HepG2 (cell line): Measurements from ENCODE around the gene TMEM135. TPM values are rescaled to one million over a fixed set of nuclear protein-coding genes. Genes with fewer than 3 reads are reported as not detected.
A peak's percentile ranks its signal among the peaks of the same experiment; 100 is the strongest.

Experiments
- HOXA3 ChIP-seq: sonication (generic); formaldehyde crosslinking; IDR thresholded peaks from 2 replicates; pipeline ENCODE4 v1.5.0; 2020; ENCODE audit warnings: missing genetic modification reagents
- MED1 ChIP-seq: sonication (generic); formaldehyde crosslinking; IDR thresholded peaks from 2 replicates; pipeline ENCODE4 v1.4.0; 2020; ENCODE audit warnings: missing genetic modification reagents
- NRL ChIP-seq: sonication (generic); formaldehyde crosslinking; IDR thresholded peaks from 2 replicates; pipeline ENCODE4 v1.5.0; 2020; ENCODE audit warnings: missing genetic modification reagents, mild to moderate bottlenecking, moderate library complexity, borderline replicate concordance
- RBFOX2 ChIP-seq: fragments of 200-400 bp; formaldehyde crosslinking; IDR thresholded peaks from 2 replicates; pipeline ENCODE4 v1.6.1; 2017; ENCODE audit warnings: low read depth, mild to moderate bottlenecking, low read length
- SALL1 ChIP-seq: sonication (generic); formaldehyde crosslinking; IDR thresholded peaks from 2 replicates; pipeline ENCODE4 v1.8.0; 2022; ENCODE audit warnings: mild to moderate bottlenecking, missing genetic modification reagents
- SATB2 ChIP-seq: sonication (generic); formaldehyde crosslinking; IDR thresholded peaks from 2 replicates; pipeline ENCODE4 v1.5.0; 2020; ENCODE audit warnings: missing genetic modification reagents
- SIN3A ChIP-seq: IDR thresholded peaks from 2 replicates; pipeline ENCODE4 v1.6.1; 2011; ENCODE audit warnings: low read depth, mild to moderate bottlenecking, control low read depth, low read length, borderline replicate concordance
- TSC22D2 ChIP-seq: sonication (generic); formaldehyde crosslinking; IDR thresholded peaks from 2 replicates; pipeline ENCODE4 v1.5.1; 2020; ENCODE audit warnings: missing genetic modification reagents, mild to moderate bottlenecking, borderline replicate concordance
- ZNF343 ChIP-seq: sonication (generic); formaldehyde crosslinking; IDR thresholded peaks from 2 replicates; pipeline ENCODE4 v1.4.0; 2020; ENCODE audit warnings: mild to moderate bottlenecking, missing genetic modification reagents
- polyA plus RNA-seq, 8 experiments: library from polyadenylated mRNA; depleted of rRNA in 3 of 8; stranded (reverse) in 7 of 8; unstranded in 1 of 8; fragments of >200 nt; fragmentation: Illumina TruSeq in 4 of 8; extraction: Trizol in 4 of 8; gene quantifications; 2 replicates each; pipeline versions ENCODE4 v1.2.1 to v1.2.3, GENCODE V29; 2011 to 2016; ENCODE audit warnings: low read depth in 4 of 8, missing spikeins in 1 of 8, mixed read lengths in 1 of 8; ENCODE audit not compliant: insufficient read depth in 1 of 8
- total RNA-seq, 5 experiments: library from RNA; depleted of rRNA; stranded (reverse); fragments of >200 nt; fragmentation: Illumina TruSeq; extraction: Trizol; gene quantifications; 2 replicates each; pipeline ENCODE4 v1.2.3, GENCODE V29; 2016; ENCODE audit warnings: low read depth in 1 of 5
- TF ChIP-seq, protein P1 (sequence below): sonication (generic); formaldehyde crosslinking; conservative IDR thresholded peaks from 2 replicates; pipeline ENCODE4 v1.8.0; 2022; ENCODE audit warnings: low read depth, missing genetic modification reagents
- TF ChIP-seq, protein P2 (sequence below): sonication (generic); formaldehyde crosslinking; IDR thresholded peaks from 2 replicates; pipeline ENCODE4 v1.4.0; 2020; ENCODE audit warnings: mild to moderate bottlenecking, missing genetic modification reagents
- TF ChIP-seq, protein P3 (sequence below): sonication (generic); formaldehyde crosslinking; IDR thresholded peaks from 2 replicates; pipeline ENCODE4 v1.5.1; 2020; ENCODE audit warnings: mild to moderate bottlenecking, missing genetic modification reagents, moderate library complexity
- TF ChIP-seq, protein P4 (sequence below): IDR thresholded peaks from 2 replicates; pipeline ENCODE4 v1.6.1; 2016; ENCODE audit warnings: missing biosample characterization, missing genetic modification reagents, low read depth
- TF ChIP-seq, protein P5 (sequence below): sonication (generic); formaldehyde crosslinking; IDR thresholded peaks from 2 replicates; pipeline ENCODE4 v1.4.0; 2020; ENCODE audit warnings: missing genetic modification reagents

The TMEM135 gene
- total and polyA plus RNA-seq, 2 of the 13 experiments (the other 11 are each of a cell fraction or from before 2014, with no cell fraction given): 36.6 to 88.9 TPM

DNA sequence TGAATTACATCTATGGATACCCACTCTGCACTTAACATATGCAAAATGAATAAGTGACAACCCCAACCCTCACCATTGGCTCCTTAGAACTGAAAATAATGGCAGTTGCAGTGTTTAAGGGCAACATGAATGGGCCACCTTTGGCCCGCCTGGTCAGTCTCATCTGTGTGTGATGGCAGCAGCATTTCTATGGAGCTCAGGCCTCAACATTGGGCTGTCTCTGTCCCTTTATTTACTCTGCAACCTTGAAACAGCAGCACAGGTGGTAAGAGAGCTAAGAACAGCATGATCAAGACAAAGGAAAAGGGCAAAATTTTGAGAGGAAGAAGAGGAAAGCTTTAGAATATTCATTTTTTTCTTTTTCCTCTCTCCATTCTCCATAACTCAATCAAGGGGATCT lies 38.3 kb upstream of the TMEM135 start (continued):
- TF ChIP-seq, protein P1, sequence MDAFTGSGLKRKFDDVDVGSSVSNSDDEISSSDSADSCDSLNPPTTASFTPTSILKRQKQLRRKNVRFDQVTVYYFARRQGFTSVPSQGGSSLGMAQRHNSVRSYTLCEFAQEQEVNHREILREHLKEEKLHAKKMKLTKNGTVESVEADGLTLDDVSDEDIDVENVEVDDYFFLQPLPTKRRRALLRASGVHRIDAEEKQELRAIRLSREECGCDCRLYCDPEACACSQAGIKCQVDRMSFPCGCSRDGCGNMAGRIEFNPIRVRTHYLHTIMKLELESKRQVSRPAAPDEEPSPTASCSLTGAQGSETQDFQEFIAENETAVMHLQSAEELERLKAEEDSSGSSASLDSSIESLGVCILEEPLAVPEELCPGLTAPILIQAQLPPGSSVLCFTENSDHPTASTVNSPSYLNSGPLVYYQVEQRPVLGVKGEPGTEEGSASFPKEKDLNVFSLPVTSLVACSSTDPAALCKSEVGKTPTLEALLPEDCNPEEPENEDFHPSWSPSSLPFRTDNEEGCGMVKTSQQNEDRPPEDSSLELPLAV (CRISPR knock-in tag): no peak
- TF ChIP-seq, protein P2, sequence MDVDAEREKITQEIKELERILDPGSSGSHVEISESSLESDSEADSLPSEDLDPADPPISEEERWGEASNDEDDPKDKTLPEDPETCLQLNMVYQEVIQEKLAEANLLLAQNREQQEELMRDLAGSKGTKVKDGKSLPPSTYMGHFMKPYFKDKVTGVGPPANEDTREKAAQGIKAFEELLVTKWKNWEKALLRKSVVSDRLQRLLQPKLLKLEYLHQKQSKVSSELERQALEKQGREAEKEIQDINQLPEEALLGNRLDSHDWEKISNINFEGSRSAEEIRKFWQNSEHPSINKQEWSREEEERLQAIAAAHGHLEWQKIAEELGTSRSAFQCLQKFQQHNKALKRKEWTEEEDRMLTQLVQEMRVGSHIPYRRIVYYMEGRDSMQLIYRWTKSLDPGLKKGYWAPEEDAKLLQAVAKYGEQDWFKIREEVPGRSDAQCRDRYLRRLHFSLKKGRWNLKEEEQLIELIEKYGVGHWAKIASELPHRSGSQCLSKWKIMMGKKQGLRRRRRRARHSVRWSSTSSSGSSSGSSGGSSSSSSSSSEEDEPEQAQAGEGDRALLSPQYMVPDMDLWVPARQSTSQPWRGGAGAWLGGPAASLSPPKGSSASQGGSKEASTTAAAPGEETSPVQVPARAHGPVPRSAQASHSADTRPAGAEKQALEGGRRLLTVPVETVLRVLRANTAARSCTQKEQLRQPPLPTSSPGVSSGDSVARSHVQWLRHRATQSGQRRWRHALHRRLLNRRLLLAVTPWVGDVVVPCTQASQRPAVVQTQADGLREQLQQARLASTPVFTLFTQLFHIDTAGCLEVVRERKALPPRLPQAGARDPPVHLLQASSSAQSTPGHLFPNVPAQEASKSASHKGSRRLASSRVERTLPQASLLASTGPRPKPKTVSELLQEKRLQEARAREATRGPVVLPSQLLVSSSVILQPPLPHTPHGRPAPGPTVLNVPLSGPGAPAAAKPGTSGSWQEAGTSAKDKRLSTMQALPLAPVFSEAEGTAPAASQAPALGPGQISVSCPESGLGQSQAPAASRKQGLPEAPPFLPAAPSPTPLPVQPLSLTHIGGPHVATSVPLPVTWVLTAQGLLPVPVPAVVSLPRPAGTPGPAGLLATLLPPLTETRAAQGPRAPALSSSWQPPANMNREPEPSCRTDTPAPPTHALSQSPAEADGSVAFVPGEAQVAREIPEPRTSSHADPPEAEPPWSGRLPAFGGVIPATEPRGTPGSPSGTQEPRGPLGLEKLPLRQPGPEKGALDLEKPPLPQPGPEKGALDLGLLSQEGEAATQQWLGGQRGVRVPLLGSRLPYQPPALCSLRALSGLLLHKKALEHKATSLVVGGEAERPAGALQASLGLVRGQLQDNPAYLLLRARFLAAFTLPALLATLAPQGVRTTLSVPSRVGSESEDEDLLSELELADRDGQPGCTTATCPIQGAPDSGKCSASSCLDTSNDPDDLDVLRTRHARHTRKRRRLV: no peak
- TF ChIP-seq RBFOX2 (peak; percentile 38), SATB2 (no peak), SALL1 (CRISPR knock-in tag) (peak; percentile 30; the same call in 1 of the 2 replicates), TSC22D2 (CRISPR knock-in tag) (no peak), MED1 (CRISPR knock-in tag) (peak; percentile 31; the same call in 1 of the 2 replicates), HOXA3 (0 out of 2 replicates have a peak, but pooled peaks have one; percentile 26), NRL (CRISPR knock-in tag) (no peak), ZNF343 (CRISPR knock-in tag) (no peak), SIN3A (no peak)
- TF ChIP-seq, protein P3, sequence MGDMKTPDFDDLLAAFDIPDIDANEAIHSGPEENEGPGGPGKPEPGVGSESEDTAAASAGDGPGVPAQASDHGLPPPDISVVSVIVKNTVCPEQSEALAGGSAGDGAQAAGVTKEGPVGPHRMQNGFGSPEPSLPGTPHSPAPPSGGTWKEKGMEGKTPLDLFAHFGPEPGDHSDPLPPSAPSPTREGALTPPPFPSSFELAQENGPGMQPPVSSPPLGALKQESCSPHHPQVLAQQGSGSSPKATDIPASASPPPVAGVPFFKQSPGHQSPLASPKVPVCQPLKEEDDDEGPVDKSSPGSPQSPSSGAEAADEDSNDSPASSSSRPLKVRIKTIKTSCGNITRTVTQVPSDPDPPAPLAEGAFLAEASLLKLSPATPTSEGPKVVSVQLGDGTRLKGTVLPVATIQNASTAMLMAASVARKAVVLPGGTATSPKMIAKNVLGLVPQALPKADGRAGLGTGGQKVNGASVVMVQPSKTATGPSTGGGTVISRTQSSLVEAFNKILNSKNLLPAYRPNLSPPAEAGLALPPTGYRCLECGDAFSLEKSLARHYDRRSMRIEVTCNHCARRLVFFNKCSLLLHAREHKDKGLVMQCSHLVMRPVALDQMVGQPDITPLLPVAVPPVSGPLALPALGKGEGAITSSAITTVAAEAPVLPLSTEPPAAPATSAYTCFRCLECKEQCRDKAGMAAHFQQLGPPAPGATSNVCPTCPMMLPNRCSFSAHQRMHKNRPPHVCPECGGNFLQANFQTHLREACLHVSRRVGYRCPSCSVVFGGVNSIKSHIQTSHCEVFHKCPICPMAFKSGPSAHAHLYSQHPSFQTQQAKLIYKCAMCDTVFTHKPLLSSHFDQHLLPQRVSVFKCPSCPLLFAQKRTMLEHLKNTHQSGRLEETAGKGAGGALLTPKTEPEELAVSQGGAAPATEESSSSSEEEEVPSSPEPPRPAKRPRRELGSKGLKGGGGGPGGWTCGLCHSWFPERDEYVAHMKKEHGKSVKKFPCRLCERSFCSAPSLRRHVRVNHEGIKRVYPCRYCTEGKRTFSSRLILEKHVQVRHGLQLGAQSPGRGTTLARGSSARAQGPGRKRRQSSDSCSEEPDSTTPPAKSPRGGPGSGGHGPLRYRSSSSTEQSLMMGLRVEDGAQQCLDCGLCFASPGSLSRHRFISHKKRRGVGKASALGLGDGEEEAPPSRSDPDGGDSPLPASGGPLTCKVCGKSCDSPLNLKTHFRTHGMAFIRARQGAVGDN (CRISPR knock-in tag): no peak
- TF ChIP-seq, protein P4, sequence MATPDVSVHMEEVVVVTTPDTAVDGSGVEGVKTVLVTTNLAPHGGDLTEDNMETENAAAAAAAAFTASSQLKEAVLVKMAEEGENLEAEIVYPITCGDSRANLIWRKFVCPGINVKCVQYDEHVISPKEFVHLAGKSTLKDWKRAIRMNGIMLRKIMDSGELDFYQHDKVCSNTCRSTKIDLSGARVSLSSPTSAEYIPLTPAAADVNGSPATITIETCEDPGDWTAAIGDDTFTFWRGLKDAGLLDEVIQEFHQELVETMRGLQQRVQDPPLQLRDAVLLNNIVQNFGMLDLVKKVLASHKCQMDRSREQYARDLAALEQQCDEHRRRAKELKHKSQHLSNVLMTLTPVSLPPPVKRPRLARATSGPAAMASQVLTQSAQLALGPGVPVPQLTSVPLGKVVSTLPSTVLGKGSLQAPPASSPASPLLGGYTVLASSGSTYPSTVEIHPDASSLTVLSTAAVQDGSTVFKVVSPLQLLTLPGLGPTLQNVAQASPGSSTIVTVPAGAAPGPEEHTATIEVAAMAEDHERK: no peak
- TF ChIP-seq, protein P5, sequence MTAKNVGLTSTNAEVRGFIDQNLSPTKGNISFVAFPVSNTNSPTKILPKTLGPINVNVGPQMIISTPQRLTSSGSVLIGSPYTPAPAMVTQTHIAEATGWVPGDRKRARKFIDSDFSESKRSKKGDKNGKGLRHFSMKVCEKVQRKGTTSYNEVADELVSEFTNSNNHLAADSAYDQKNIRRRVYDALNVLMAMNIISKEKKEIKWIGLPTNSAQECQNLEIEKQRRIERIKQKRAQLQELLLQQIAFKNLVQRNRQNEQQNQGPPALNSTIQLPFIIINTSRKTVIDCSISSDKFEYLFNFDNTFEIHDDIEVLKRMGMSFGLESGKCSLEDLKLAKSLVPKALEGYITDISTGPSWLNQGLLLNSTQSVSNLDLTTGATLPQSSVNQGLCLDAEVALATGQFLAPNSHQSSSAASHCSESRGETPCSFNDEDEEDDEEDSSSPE (CRISPR knock-in tag): no peak
